Measurements from ENCODE around the gene TBXA2R.
"Not testable (repeated sequence)": the region's sequence is repeated elsewhere in the genome, so short reads cannot be mapped to it uniquely, and the experiment has no call there.

Gene TBXA2R

DNA sequence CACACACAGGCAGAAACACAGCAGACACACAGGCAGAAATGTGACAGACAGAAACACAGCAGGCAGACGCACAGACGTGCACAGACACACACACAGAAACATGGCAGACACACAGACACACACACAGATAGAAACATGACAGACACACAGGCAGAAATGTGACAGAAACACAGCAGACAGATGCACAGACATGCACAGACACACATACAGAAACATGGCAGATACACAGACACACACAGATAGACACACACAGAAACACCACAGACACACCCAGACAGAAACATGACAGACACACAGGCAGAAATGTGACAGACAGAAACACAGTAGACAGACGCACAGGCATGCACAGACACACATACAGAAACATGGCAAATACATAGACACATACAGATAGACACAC lies 1.3 kb downstream of the TBXA2R start:
- DNase-seq (ENCODE audit: low spot score): no peak

DNA sequence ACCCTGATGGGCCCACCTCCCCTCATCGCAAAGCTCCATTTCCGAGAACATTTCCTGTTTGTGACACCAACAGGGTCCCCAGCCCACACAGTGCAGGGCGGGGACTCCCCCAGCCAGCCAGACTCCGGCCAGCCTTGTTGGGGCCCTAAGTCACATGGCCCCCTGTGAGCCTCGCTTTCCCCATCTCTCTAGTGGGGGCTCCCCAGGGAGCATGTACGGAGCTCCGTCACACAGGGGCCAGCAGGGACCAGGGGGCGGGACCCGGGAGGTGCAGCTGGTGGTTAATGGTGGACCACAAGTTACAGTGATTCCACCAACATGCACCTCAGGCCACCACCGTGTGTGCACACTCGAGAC lies 1.7 kb downstream of the TBXA2R start:
- no peak for DNase-seq (ENCODE audit: low spot score)

DNA sequence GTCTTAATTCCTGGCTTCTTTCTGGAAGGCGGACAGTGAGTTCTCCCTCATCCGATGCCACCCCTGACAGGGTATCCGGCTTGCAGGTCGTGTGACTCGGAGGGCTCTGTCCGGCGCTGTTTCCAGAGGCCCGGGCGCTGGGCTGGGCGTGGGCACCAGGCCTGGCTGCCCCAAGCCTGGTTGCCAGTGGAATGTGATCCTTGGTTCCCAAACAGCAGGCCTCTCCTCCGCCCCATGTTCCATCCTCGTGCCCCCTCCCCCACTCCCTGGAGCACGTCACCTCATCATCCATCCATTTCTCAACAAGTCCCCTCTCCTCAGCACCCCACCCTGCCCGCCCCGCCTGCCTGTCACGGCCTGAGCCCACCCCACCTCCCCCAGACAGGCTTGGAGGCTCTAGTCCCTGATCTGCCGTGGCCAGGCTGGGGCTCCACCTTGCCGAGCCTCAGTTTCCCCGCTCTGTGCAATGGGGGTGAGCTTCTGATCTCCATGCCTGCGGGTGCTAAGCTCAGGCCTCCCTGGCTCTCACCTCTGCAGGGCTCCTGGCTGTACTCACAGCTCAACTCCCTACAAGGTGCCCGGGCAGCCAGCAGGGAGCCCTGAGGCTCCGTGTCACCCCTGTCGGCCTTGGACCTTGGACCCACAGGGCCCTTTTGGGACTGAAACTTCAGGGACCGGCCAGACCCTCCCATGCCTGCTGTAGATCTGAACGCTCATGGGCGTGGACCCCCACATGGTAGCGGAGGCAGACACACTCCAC lies 2.3 kb downstream of the TBXA2R start:
- DNase-seq (ENCODE audit: low spot score): no peak

DNA sequence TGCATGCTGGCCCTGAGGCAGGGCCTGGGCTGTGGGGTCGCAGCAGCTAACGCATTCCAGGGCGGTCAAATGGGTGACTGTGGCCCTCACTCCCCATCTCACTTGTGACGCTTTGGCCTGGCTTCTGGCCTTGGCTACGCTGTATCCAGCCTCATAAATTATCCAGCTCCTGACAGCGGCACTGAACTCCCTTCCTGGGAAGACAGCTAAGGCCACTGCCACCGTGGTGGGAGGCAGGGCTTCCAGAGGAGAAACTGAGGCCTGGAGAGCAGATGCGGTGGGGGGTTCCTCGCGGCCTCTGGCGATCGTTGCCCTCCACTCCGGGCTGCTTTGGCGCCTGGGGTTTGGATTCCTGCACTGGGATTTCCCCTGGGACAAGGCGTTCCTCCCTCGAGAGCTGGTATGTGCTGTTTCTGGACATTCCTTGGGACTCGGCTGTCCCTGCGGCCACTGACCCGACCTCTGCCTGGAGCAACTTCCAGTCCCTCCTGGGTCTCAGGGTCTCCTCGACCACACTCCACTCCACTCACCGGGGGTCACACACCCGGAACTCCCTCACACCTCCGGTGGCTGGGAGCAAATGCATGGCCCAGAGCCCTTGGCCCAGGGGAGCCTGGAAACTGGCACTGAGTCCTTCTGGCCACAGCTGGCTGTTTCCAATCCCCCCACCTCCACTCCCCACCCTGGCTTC lies 3.4 kb downstream of the TBXA2R start:
- DNase-seq (ENCODE audit: low spot score): no peak

DNA sequence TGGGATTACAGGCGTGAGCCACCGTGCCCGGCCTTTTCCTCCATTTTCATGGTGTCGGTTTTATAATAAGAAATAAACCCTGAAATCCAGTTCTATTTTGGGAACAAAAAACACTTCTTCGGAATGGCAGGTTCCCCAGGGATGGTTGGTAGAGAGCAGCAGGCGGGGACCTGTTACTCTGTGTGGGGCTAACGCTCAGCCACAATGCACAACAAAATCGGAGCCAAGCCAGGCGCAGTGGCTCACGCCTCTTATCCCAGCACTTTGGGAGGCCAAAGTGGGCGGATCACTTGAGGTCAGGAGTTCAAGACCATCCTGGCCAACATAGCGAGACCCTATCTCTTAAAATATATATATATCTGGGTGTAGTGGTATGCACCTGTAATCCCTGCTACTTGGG lies 5.7 kb downstream of the TBXA2R start:
- DNase-seq (ENCODE audit: low spot score): no peak

DNA sequence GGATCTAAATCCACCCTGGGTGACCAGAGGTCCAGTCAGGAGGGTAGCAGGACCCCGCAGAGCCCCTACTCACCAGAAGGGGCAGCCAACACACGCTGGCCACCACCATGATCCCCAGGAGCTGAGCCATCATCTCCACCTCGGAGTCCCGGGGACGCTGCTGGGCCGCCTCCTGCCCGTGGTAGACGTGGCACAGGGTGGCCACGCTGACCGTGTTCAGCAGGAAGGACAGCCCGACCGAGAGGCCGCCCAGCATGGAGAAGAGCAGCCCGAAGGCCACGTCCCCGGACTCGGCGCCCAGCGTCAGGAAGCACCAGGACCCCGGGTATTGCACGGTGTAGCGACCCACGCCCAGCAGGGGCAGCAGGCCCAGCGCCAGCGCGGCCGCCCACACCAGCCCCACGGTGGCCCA lies 6.9 kb downstream of the TBXA2R start:
- DNase-seq (ENCODE audit: low spot score): no peak

DNA sequence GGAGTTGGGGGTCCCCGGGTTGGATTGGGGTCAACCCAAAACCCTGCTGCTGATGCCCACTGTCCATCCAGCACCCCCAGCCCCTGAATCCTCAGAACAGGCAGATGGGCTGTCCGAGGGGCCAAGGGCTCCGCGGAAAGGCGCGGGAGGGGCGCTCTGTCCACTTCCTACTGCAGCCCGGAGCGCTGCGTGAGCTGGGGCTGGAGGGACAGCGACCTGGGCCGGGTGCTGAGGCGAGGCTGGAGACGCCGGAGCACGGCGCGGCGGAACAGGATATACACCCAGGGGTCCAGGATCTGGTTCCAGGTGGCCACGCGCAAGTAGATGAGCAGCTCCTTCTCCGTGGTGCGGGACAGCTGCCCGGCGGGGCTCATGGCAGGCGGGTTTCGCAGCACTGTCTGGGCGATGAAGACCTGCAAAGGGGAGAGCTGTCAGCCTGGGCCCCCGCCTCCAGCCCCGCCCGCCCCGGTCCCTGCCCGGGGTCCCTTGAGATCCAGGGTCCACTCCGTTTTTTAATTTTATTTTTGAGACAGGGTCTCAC lies 11.1 kb downstream of the TBXA2R start:
- DNase-seq (ENCODE audit: low spot score): no peak

DNA sequence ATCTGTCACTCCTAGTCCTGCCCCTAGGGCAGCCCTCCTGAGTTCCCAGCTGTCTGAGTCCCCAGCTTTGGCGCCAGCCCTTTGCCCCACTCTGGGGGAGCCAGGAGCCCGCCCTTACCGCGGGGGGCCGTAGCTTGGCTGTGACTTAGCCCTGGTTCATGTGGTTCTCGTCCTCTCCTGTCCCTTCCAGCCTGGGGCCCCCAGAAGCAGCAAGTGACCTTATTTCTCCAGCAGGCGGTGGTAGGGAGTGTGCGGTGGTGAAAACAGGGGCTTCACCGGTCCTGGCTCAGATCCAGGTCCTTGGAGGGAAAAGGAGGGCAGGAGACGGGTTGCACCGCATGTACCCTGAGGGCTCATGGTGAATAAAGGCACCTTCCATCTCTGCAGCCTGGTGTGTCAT lies 13.5 kb downstream of the TBXA2R start:
- no peak for DNase-seq (ENCODE audit: low spot score)

DNA sequence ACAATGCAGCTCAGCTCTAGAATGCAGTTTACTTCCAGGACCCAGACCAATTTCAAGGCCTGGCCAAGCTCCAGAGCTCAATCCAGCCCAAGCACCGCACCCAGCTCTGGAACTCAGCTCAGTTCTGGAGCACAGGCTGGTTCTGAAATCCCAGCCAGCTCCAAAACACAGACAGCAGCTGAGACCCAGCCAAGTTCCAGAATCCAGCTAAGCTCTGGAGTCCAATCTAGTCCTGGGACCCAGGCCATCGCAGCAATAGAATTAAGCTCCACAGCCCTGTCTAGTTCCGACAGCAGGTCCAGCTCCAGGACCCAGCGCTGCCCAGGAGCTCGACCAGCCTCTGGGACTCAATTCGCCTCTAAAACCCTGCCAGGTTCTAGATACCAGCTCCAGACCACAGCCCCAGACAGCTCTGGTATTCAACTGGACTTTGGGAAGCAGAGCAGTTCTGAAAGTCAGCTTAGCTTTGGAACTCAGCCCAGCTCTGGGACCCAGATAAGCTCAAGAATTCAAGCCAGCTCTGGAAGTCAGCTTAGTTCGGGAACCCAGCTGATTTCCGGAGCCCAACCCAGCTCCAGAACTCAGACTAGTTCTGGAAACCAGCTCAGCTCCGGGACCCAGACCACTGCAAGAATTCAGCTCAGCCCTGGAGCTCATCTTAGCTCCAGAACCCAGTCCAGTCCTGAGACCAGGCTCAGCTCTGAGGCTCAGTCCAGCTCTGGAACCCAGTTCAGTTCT lies 14.6 kb downstream of the TBXA2R start:
- DNase-seq (ENCODE audit: low spot score): no peak

DNA sequence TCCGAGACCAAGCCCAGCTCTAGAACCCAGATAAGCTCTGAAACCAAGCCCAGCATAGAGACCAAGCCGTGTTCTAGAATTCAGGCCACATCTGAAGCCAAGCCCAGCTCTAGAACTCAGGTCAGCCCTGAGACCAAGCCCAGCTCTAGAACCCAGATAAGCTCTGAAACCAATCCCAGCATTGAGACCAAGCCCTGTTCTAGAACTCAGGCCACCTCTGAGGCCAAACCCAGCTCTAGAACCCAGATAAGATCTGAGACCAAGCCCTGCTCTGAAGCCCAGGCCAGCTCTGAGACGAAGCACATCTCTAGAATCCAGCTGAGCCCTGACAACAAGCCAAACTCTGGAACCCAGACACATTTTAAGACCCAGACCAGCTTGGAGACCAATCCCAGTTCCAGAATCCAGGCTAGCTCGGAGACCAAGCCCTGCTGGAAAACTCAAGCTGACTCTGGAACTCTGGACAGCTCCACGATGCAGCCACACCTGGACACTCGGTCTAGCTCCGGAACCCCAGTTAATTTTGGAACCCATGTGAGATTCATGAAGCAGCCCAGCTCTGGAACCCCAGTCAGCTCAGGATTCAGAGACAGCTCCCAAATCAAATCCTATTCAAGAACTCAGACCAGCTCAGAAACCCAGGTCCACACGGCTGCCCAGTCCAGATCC lies 15.6 kb downstream of the TBXA2R start:
- no peak for DNase-seq (ENCODE audit: low spot score)

- no peak for DNase-seq (ENCODE audit: low spot score)
These were observed 16.7 kb downstream of the TBXA2R start for GRCh38 chr19:3589949-3590348.

DNA sequence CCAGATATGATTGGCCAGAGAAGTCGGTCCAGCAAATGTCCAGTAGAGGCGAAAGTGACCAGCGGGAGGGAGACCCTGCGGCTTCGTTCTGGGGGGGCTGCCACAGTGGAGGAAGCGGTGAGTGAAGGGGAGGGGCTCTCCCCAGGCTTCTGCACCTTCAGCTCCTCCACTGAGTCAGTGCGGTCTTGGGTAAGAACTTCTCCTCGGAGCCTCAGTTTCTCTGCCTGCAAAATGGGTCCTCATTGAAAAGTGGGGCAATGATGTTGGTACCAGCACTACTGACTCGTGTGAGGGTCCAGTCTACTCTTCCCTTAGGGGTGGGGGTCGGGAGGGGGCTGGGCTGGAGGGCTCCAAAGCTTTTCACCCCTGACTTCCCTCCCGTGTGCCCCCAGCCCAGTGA lies 17.2 kb downstream of the TBXA2R start:
- DNase-seq (ENCODE audit: low spot score): no peak

DNA sequence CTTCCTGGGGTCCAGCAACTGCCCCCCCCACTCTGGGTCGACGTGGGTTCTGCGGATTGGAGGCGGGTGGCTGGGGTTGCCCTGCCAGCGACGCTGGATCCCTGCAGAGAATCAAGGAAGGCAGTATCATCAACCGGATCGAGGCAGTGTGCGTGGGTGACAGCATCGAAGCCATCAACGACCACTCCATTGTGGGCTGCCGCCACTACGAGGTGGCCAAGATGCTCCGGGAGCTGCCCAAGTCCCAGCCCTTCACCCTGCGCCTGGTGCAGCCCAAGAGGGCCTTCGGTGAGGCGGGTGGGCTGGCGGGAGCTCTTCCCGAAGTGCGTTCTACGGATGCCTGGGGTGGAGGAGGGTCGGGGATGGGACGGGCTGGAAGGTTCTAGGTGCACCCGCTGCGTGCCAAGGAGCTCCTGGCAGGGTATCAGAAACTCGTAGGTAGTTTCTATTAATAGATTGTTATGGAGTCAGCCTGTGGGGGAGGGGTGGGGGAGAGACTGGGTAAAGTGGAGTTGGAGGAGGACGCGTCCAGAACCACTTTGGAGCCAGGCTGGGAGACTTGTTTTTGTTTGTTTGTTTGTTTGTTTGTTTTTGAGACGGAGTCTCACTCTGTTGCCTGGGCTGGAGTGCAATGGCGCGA lies 19.8 kb downstream of the TBXA2R start:
- no peak for DNase-seq (ENCODE audit: low spot score)

DNA sequence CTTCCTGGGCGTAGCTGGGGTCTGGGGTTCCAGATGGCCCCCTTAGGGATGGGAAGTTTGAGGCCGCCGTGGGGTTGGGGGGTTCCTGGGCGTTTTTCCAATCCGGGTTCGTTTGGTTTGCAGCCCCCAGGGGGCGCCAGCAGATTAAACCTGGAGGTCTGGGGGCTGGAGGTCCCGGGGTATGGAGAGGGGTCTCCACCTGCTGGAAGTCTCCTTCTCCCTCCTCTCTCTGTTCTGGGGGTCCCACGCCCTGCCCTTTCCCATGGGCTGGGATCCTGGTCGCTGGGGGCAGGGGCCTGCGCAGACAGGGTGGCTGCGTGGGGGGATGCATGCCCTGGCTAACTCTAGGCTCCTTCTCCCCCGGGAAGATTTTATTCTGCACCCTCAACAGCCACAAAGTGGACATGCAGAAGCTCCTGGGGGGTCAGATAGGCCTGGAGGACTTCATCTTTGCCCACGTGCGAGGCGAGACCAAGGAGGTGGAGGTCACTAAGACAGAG lies 20.5 kb downstream of the TBXA2R start:
- no peak for DNase-seq (ENCODE audit: low spot score)

DNA sequence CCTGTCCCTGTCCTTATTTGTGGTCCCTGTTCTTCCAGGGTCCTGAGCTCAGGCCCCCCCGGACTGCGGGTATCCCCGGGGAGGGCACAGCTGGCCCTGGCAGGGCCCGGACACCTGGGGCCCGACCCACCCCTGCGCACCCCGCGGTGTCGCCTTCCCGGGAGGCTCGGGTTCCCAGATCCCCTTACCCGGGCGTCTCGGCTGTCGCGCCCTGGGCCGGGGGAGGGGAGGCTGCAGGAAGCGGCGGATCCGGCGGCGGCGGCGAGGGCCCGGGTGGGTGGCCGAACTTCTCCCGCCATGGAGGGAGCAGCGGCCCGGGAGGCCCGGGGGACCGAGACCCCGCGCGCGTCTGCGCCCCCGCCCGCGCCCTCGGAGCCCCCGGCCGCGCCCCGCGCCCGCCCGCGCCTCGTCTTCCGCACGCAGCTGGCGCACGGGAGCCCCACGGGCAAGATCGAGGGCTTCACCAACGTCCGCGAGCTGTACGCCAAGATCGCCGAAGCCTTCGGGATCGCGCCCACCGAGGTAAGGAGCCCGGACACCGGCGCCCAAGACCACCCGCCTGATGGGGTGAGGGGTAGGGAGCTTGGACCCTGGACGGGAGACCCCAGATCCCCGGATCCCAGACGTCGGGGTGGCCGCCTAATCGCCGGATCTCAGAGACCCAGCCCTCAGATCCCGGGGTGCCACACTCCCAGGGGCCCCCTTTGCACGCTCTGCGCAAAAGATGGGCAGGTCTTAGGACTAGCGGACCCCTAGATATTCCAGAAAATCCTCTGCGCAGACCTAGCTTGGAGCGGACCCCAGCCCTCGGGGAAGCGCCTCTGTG lies 21.2 kb downstream of the TBXA2R start, which contains the start of gene GIPC3:
Gene GIPC3 (plus strand): TSS at position 178 of the 826 bp plus-strand sequence. CDS start 120 bp downstream, at position 298.
- DNase-seq (ENCODE audit: low spot score): no peak

GRCh38 chr19:3584036-3584802 lies 22.5 kb downstream of the TBXA2R start:
- DNase-seq (ENCODE audit: low spot score): not testable (repeated sequence)

DNA sequence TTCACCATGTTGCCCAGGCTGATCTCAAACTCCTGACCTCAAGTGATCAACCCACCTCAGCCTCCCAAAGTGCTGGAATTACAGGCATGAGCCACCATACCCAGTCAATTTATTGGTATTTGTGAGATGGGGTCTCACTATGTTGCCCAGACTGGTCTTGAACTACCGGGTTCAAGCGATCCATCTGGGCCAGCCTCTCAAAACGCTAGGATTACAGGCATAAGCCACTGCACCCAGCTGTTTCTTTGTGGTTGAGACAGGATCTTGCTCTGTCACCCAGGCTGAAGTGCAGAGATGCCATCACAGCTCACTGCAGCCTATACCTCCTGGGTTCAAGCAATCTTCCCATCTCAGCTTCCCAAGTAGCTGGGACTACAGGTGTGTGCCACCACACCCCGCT lies 24.9 kb downstream of the TBXA2R start:
- not testable (repeated sequence) for DNase-seq (ENCODE audit: low spot score)

- DNase-seq (ENCODE audit: low spot score): peak; percentile 82
These were observed 26.3 kb downstream of the TBXA2R start for GRCh38 chr19:3580156-3580934.

GRCh38 chr19:3578390-3578789 lies 28.3 kb downstream of the TBXA2R start:
- no peak for DNase-seq (ENCODE audit: low spot score)

All from GM03348 (cell line).